Stimulated activated CD8-positive, alpha-beta memory T cell treated with anti-CD3 and anti-CD28 coated beads, Interleukin-4, amount 100 ng/mL, for 4 hours (primary cell): ENCODE results near the gene PDE6G.

Experiments used
- DNase-seq, 2 donors: peaks; one replicate each; pipeline ENCODE4 v3.0.0-alpha.2; 2020; ENCODE audit warnings: low read depth in 2 of 2, low spot score in 1 of 2

Gene PDE6G

GRCh38 chr17:81664051-81664470, 7.7 kb upstream of the PDE6G start:
- DNase-seq, result no peak

GRCh38 chr17:81662002-81662401, 5.7 kb upstream of the PDE6G start:
- no peak for DNase-seq

- DNase-seq, result no peak
Observed at GRCh38 chr17:81660441-81660840, 4.1 kb upstream of the PDE6G start.

GRCh38 chr17:81659038-81659437, 2.7 kb upstream of the PDE6G start:
- DNase-seq, result no peak

- DNase-seq, result no peak
Observed at GRCh38 chr17:81656835-81657234, 493 bp upstream of the PDE6G start.

- DNase-seq, result no peak
Observed at GRCh38 chr17:81655378-81656117, 794 bp downstream of the PDE6G start.

- no peak for DNase-seq
Observed at GRCh38 chr17:81652906-81653771, 3.2 kb downstream of the PDE6G start.

- DNase-seq, result no peak
Observed at GRCh38 chr17:81651692-81652091, 4.7 kb downstream of the PDE6G start.

- no peak for DNase-seq
Observed at GRCh38 chr17:81650951-81651350, 5.4 kb downstream of the PDE6G start.

GRCh38 chr17:81648707-81649085, 7.6 kb downstream of the PDE6G start:
- no peak for DNase-seq

GRCh38 chr17:81648013-81648706, 8.2 kb downstream of the PDE6G start:
- DNase-seq, result no peak

GRCh38 chr17:81647640-81648012, 8.7 kb downstream of the PDE6G start:
- no peak for DNase-seq

GRCh38 chr17:81646869-81647600, 9.3 kb downstream of the PDE6G start:
- no peak for DNase-seq

GRCh38 chr17:81644976-81645952, 11.1 kb downstream of the PDE6G start:
- no peak for DNase-seq

GRCh38 chr17:81644496-81644895, 11.8 kb downstream of the PDE6G start:
- no peak for DNase-seq

GRCh38 chr17:81641825-81642489, 14.4 kb downstream of the PDE6G start:
- DNase-seq, result no peak

GRCh38 chr17:81640011-81640410, 16.3 kb downstream of the PDE6G start:
- DNase-seq, result no peak

GRCh38 chr17:81638683-81639082, 17.7 kb downstream of the PDE6G start:
- no peak for DNase-seq

GRCh38 chr17:81636505-81637288, 19.6 kb downstream of the PDE6G start, which contains the start of the genes NPLOC4 and TSPAN10:
TSS of gene NPLOC4 (minus strand) at chr17:81637112. CDS start at chr17:81636930, 182 bp downstream.
TSS of gene TSPAN10 (plus strand) at chr17:81637196. CDS start at chr17:81642413, 5,217 bp downstream.
- DNase-seq, result peak; percentile 65 to 68
